ENCODE measurements around the gene ASXL1. TPM values are rescaled to one million over a fixed set of nuclear protein-coding genes. Genes with fewer than 3 reads are reported as not detected.

The ASXL1 gene
- polyA plus RNA-seq, 3 donors: 1.8 to 47.1 (median 2.8) TPM

- intact Hi-C loops (cut with micrococcal nuclease): no loop called here
- no peak overlapping the region for H3K9ac ChIP-seq (ENCODE audit: insufficient read depth, low read length, poor library complexity, severe bottlenecking)
- peak; percentile 21 to 34 (median 32) for DNase-seq
- TF ChIP-seq CTCF (IDR thresholded peaks at IDR 0.05): no peak
- H3K4me3 ChIP-seq (replicated peaks in 1 of 3; ENCODE audit: low read depth in 2 of 3, low read length in 3 of 3): no peak overlapping the region
- H3K4me1 ChIP-seq (ENCODE audit: control insufficient read depth in 1 of 2, insufficient read depth in 2 of 2, low read length in 2 of 2): peaks cover 10 to 14% of the 10 kb centered on the region in 2 donors
- peaks cover 14 to 30% of the 10 kb centered on the region in 2 donors for H3K36me3 Mint-ChIP-seq
- no peaks in the 10 kb centered on the region for H3K9me3 ChIP-seq (replicated peaks in 1 of 2; ENCODE audit: control insufficient read depth in 1 of 2, insufficient read depth in 1 of 2, low read length in 2 of 2)
- H3K4me2 ChIP-seq (replicated peaks; ENCODE audit: extremely low read depth, low read length, poor library complexity, severe bottlenecking): peak overlapping the region; percentile 16
- H3K79me2 ChIP-seq (ENCODE audit: insufficient read depth, low read length): peaks cover 51% of the 10 kb centered on the region
- no peak overlapping the region for H3K4me3 Mint-ChIP-seq
- H3K27ac Mint-ChIP-seq: peak overlapping the region in 5 of 7 donors; percentile 21 to 59 (median 45)
- H3K4me1 Mint-ChIP-seq: peaks cover 20% of the 10 kb centered on the region
- H3K36me3 ChIP-seq (replicated peaks in 1 of 2; ENCODE audit: control insufficient read depth in 1 of 2, insufficient read depth in 2 of 2, low read length in 2 of 2): peaks cover 6 to 13% of the 10 kb centered on the region in 2 donors
- H3K9me3 Mint-ChIP-seq: no peaks in the 10 kb centered on the region
- H3K27me3 Mint-ChIP-seq (ENCODE audit: low read depth in 3 of 3): peaks cover 0 to 2% (median 0%) of the 10 kb centered on the region in 3 donors
- peaks cover 31% of the 10 kb centered on the region for H4K20me1 ChIP-seq (ENCODE audit: insufficient read depth, low read length)
- no peaks in the 10 kb centered on the region for H3K27me3 ChIP-seq (ENCODE audit: control insufficient read depth in 2 of 2, insufficient read depth in 2 of 2, low read length in 2 of 2)
- 0% methylated on average over 2 of the region's 2 CpGs for WGBS (ENCODE audit: insufficient coverage)
- peak overlapping the region in 1 of 2 donors; percentile 47 for H3K27ac ChIP-seq (ENCODE audit: low read depth in 1 of 2, low read length in 2 of 2)
- no peak overlapping the region for H2AFZ ChIP-seq (ENCODE audit: insufficient read depth, low read depth, low read length, poor library complexity, severe bottlenecking)
Measured at GRCh38 chr20:32411955-32412706, 54.0 kb downstream of the ASXL1 start.

DNA sequence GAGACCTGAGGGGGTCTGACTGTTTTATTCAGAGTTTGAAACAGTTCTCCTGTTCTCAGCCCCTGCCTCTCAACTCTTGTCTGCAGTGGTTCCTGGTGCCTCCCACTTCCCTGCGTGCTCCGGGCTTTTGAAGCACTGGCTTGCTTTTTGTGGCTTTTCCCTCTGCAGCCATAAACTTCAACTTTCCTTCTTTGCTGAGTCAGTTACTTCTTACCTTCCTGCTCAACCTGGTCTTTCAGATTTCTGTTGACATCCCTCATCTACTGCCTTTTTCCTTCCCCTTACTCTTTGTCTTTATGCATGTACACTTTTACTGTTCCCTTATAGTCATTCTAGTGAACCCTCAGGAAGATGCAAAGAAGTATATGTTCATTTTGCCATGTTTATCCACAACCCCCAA lies 57.4 kb downstream of the ASXL1 start:
- H4K20me1 ChIP-seq (ENCODE audit: insufficient read depth, low read length): peaks cover 42% of the 10 kb centered on the region
- no peak overlapping the region for H2AFZ ChIP-seq (ENCODE audit: insufficient read depth, low read depth, low read length, poor library complexity, severe bottlenecking)
- H3K27me3 ChIP-seq (ENCODE audit: control insufficient read depth in 2 of 2, insufficient read depth in 2 of 2, low read length in 2 of 2): no peaks in the 10 kb centered on the region
- TF ChIP-seq CTCF (IDR thresholded peaks at IDR 0.05): no peak
- Mint-ChIP-seq H3K27ac (peak overlapping the region in 1 of 7 donors; percentile 1), H3K36me3 (peaks cover 9 to 18% of the 10 kb centered on the region in 2 donors), H3K4me1 (peaks cover 25% of the 10 kb centered on the region), H3K9me3 (no peaks in the 10 kb centered on the region), H3K4me3 (no peak overlapping the region), H3K27me3 (ENCODE audit: low read depth in 3 of 3) (peaks cover 0 to 2% (median 0%) of the 10 kb centered on the region in 3 donors)
- no peak overlapping the region for H3K4me2 ChIP-seq (replicated peaks; ENCODE audit: extremely low read depth, low read length, poor library complexity, severe bottlenecking)
- 0% methylated on average over 2 of the region's 2 CpGs for WGBS (ENCODE audit: insufficient coverage)
- H3K79me2 ChIP-seq (ENCODE audit: insufficient read depth, low read length): peaks cover 58% of the 10 kb centered on the region
- no peak overlapping the region for H3K4me3 ChIP-seq (replicated peaks in 1 of 3; ENCODE audit: low read depth in 2 of 3, low read length in 3 of 3)
- intact Hi-C loops (cut with micrococcal nuclease): no loop called here
- H3K9me3 ChIP-seq (replicated peaks in 1 of 2; ENCODE audit: control insufficient read depth in 1 of 2, insufficient read depth in 1 of 2, low read length in 2 of 2): no peaks in the 10 kb centered on the region
- no peak for DNase-seq
- H3K4me1 ChIP-seq (ENCODE audit: control insufficient read depth in 1 of 2, insufficient read depth in 2 of 2, low read length in 2 of 2): peaks cover 14 to 16% of the 10 kb centered on the region in 2 donors
- H3K27ac ChIP-seq (ENCODE audit: low read depth in 1 of 2, low read length in 2 of 2): no peak overlapping the region
- H3K9ac ChIP-seq (ENCODE audit: insufficient read depth, low read length, poor library complexity, severe bottlenecking): no peak overlapping the region
- peaks cover 0 to 2% of the 10 kb centered on the region in 2 donors for H3K36me3 ChIP-seq (replicated peaks in 1 of 2; ENCODE audit: control insufficient read depth in 1 of 2, insufficient read depth in 2 of 2, low read length in 2 of 2)
